GM11168 (cell line): ENCODE results near the gene AGMO.
"Not testable (repeated sequence)": the region's sequence is repeated elsewhere in the genome, so short reads cannot be mapped to it uniquely, and the experiment has no call there.

ENCODE experiments used
- in situ Hi-C: fragments of 300-500 bp; cut with MboI; formaldehyde crosslinking; loops from one replicate; pipeline ENCODE4 v1.12.0; 2022; ENCODE audit warnings: low sequenced_read_pairs; ENCODE audit not compliant: unreplicated experiment

AGMO gene

DNA sequence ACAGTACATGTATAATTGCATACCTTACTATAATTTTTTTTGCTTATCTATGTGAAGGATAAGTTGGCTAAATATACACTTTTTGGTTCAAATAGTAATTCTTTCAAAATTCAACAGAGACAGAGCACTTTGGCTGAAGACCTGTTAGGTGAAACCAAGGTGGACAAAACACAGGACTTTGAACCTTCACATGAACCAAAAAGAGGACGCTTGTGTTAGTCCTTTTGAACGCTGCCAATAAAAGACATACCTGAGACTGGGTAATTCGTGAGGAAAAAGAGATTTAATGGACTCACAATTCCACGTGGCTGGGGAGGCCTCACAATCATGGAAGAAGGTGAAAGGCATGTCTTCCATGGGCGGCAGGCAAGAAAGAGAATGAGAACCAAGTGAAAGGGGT lies 4.7 kb upstream of the AGMO start:
- in situ Hi-C loops = no loop called here

DNA sequence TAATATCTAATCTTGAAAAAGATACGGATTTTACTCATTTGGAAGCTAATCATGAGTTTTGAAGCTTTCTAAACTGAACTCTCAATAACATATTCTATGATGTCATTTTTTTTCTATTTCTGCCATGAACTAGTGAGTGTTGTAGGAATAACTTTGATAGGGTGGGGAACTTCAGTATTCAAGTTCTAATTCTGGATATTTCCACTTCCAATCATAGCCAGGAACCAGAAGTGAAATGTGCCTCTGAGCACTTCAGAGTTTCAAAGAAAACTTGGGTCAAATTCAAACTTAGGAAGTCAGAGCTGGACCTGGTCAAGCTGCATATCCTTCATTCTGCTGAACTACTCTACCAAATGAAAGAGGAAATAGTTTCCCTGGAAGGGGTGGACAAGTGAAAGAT lies 847 bp downstream of the AGMO start:
- in situ Hi-C loops = no loop called here

- in situ Hi-C loops = no loop called here
Measured at GRCh38 chr7:15559416-15559928, 2.3 kb downstream of the AGMO start.

- in situ Hi-C loops = no loop called here
Measured at GRCh38 chr7:15558756-15559155, 3.1 kb downstream of the AGMO start.

GRCh38 chr7:15557686-15558085 lies 4.1 kb downstream of the AGMO start:
- in situ Hi-C loops = no loop called here

DNA sequence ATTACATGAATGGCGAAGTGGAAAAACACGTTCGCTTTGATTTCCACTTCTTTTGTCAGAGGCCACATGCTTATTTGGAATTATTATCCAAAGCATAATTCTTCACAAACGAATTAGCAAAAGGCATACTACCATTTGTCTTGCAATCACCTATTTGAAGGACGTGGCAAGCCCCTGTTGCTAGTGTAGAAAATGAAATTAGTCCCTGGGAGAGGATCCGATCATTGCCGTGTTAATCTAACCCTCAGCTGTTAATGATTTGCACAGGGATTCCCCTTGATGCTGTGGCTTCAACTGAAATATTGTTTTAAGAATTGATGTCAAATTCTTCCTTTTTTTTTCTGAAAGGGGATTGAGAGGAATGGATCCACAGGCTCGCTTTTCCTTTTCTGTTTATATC lies 4.6 kb downstream of the AGMO start:
- in situ Hi-C loops = no loop called here

- in situ Hi-C loops = no loop called here
Measured at GRCh38 chr7:15556339-15557105, 5.3 kb downstream of the AGMO start.

DNA sequence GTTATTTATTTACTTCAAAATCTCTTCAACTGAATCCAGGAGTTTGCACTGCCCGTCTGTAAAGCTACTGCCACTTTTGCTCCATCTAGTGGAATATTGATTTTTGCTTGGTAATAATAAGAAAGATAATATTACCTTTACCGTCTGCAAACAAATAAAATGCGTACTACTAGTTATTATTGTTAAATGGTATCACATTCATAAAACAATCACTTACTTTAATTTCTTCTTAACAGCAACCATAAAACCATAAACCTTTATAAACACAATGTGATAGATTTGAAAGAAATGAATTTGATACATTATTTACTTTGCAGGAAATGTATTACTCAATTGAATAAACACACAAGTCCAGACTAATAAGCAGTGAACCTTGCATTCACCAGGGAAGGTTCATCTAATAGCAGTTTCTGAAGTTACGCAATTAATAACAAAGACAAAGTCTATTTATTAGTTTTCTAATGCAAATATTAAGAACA lies 6.4 kb downstream of the AGMO start:
- in situ Hi-C loops = no loop called here

GRCh38 chr7:15554744-15555143 lies 7.1 kb downstream of the AGMO start:
- in situ Hi-C loops = no loop called here

- in situ Hi-C loops = no loop called here
Measured at GRCh38 chr7:15554081-15554480, 7.7 kb downstream of the AGMO start.

DNA sequence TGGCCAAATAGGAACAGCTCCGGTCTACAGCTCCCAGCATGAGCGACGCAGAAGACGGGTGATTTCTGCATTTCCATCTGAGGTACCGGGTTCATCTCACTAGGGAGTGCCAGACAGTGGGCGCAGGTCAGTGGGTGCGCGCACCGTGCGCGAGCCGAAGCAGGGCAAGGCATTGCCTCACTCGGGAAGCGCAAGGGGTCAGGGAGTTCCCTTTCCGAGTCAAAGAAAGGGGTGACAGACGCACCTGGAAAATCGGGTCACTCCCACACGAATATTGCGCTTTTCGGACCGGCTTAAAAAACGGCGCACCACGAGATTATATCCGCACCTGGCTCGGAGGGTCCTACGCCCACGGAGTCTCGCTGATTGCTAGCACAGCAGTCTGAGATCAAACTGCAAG lies 14.5 kb downstream of the AGMO start:
- in situ Hi-C loops = not testable (repeated sequence)

- in situ Hi-C loops = no loop called here
Measured at GRCh38 chr7:15546272-15546792, 15.5 kb downstream of the AGMO start.

- in situ Hi-C loops = no loop called here
Measured at GRCh38 chr7:15544050-15544449, 17.8 kb downstream of the AGMO start.

GRCh38 chr7:15543256-15543655 lies 18.6 kb downstream of the AGMO start:
- in situ Hi-C loops = no loop called here

DNA sequence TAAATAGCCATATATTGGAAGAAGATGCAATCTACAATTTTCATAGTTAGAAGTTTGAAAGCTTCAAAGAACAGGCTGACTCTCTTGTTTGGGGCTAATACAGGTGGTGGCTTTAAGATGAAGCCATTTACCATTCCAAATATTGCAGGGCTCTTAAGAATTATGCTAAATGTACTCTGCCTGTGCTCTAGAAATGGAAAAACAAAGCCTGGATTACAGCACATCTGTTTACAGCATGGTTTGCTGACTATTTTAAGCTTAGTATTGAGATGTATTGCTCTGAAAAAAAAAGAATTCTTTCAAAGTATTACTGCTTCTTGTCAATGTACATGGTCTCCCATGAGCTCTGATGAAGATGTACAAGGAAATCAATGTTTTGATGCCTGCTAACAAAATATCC lies 34.2 kb downstream of the AGMO start:
- in situ Hi-C loops = no loop called here

DNA sequence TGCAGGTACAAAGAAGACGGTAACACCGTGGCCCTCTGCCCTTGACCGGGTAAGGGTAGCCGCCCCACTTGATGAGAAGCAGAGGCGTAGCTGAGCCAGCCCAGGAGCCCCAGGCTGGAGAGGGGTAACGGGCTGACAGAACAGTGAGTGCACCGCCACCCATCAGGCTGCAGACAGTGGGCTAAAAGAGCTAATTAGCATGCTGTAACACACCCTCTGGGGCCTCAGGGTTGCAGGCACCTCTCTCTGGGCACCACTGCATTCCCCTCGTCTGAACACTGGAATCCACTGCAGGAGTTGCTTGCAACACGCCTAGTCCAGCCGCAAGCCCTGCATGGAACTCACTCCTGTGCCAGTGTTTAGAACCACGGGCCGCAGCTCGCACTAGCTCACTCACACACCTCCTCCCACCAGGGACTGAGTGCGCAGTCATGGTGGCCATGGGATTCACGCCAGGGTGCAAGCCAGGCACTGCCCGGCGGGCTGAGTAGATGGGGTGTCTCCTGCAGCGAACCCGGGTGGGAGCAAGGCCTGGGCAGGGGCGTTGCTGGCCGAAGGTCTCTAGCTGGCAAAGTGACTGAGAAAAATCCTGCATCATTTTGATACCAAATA lies 36.1 kb downstream of the AGMO start:
- in situ Hi-C loops = no loop called here

DNA sequence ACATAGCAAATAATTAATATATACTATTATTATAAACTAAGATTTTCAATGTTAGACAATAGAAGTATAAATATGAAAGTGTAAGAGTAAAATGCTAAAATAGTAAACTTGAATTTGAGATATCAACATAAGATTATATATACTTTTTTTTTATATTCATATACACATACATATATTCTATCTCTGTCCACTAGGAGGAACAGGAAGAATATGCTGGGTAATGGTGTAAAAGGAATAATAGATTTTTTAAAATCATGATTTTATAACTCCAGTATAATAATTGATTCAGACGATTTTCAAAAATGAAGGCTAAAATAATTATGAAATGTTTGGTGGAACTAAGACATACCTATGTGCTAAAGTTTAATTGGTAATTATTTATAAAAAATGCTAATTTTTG lies 37.7 kb downstream of the AGMO start:
- in situ Hi-C loops = no loop called here

DNA sequence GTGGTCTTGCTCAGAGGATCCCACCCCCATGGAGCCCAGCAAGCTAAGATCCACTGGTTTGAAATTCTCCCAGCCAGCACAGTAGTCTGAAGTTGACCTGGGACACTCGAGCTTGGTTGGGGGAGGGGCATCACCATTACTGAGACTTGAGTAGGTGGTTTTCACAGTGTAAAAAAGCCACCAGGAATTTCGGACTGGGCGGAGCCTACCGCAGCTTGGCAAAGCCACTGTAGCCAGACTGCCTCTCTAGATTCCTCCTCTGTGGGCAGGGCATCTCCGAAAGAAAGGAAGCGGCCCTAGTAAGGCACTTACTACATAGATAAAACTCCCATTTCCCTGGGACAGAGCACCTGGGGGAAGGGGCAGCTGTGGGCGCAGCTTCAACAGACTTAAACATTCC lies 44.0 kb downstream of the AGMO start:
- in situ Hi-C loops = not testable (repeated sequence)

GRCh38 chr7:15515252-15515651 lies 46.6 kb downstream of the AGMO start:
- in situ Hi-C loops = no loop called here

DNA sequence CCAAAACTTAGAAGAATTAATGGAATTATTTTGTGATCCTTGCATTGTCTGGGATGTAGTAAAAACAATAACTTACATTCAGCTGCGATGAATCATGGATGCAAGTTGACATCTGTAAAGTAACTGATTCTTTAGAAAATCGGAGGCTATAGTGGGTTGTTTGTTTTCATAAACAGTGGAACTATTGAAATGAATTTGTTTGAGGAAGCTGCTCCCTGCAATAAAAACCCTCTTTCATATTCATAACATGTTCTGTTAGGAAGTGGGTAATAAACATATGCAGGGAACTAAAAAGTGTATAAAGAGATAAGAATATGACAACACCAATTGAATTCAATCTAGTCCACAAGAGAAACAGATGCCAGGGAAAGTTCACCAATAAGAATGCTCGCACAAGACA lies 53.6 kb downstream of the AGMO start:
- in situ Hi-C loops = no loop called here

GRCh38 chr7:15507708-15508107 lies 54.1 kb downstream of the AGMO start:
- in situ Hi-C loops = no loop called here

- in situ Hi-C loops = no loop called here
Measured at GRCh38 chr7:15507171-15507570, 54.6 kb downstream of the AGMO start.
